A204.1 (cell line): ENCODE data around the gene OR13J1.

ENCODE experiments used
- FAIRE-seq: peaks from 2 replicates; lab custom pipeline; 2012; peaks lifted over from hg19 to GRCh38; lab: Jason Lieb, UNC

OR13J1 gene

DNA sequence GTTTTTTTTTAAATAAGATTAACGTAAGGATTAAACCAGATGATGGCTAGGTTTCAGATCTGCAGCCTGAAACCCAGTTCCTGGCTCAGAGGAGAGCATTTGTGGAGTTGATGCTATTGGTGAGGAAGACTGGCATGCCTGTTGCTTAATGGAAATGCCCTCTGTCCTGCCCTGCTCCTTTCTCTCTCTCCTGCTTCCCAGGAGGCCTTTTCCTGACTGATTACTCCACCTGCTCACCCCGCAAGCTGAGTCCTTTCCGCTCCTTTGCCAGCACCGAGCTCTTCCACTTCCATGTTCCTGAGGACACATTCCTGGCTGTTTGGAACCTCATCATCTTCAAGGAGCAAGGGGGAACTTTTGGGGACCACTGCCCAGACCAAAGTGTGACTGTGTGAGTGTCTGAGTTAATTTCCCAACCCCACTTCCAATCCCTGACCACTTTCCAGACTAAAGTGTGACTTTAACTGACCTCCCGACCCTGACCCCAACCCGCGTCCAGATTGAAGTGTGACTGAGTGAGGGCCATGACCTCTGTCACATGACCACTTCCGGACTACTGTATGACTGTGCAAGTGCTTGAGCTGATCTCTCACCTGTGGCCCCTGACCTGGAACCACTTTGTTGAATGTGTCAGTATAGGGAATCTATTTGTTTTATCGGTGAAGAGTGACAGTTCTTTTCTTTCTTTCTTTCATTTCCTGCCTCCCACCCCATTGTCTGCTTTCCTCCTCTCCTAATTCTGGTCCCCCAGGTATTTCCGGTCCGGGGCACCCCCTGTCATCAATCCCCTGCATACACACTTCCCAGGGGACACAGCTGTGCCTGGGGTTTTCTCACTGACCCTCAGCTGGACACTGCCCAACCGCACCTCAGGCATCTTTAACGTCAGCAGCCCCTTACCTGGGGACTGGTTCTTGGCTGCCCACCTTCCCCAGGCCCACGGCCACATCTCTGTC, 35.7 kb downstream of the OR13J1 start:
- FAIRE-seq = no peak

DNA sequence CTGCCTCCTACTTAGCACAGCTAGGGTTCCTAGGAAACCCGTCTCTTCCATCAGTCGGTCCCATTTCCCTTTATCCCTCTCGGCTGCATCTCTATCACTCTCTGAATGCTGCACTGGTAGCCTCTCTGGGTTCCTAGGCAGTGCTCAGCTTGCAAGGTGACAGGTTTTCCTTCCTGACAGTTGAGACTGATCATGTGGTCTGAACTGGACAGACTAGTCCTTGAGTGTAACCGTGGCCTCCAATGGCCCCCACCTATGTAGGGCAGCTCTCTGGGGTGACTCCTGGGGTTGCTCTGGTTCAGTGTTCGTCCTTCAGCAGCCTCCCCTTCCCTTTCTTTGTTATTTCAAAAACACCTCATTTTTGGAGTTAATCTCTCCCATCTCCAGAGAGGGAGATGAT, 37.4 kb downstream of the OR13J1 start:
- FAIRE-seq = no peak

DNA sequence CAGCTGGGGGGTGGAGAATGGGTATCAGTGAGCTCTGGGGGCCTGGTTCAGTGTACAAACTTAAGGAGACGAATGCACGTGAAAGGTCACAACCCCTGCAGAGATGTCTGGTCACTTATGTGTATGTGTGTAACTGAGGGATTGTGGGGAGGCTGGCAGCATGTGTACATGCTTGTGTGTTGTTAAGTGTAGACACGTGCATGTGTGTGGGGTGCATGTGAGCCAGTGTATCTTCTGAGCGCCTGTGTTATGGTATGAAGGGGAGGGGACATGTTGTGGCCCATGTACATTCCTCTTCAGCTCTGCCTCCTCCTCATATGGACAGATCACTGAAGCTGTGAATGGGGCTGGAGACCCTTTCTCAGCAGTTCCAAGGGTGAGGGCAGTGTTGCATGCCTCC, 39.2 kb downstream of the OR13J1 start:
- no peak for FAIRE-seq

DNA sequence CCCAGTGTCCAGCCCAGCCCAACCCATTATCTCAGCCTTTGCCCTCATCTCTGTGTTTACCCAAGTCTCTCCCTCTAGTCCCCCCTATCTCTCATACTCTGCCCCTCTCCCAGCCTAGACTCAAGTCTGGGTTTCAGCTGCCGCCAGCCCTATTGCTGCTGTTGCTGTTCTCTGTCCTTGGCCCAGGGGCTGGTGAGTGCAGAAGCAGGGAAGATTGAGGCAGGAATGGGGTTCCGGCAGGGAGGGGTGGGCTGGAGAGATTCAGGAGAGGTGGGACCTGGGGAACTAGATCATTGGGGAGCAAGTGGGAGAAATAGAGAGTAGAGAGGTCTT, 40.5 kb downstream of the OR13J1 start:
- no peak for FAIRE-seq

DNA sequence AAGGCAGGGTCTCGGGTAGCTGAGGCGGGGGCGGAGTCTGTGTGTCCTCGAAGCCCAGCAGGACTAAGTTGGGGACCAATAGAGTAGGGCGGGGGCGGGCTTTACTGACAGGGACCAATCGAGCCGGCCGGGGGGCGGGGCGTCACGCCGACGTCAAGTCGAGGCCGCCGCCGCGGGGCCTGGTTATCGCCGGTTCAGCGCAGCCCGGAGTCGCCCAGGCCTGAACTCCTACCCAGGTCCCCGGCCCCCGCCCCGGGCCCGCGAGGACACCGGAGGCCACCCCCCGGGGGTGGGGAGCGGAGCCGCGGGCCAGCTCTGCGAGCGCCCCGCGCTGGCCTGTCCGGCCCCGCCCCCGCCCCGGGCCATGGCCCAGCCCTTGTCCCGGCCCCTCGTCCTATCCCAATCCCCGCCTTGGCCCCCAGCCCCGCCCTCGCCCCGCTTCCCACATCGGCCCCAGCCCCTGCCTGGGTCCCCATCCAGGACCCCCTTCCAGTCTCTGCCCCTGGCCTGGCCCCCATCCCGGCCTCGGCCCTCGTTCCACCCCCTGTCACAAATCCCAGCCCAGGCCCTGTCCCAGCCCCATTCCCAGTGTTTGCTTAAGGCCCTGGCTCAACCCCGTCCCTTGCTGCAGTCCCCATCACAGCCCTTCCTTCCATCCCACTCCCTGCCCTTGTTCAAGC, 41.0 kb downstream of the OR13J1 start, which contains the start of gene TMEM8B:
Gene TMEM8B, plus strand, starts transcription at position 145 of the 680 bp plus-strand sequence. Its CDS starts 220 bp downstream, at position 365.
- FAIRE-seq = no peak

DNA sequence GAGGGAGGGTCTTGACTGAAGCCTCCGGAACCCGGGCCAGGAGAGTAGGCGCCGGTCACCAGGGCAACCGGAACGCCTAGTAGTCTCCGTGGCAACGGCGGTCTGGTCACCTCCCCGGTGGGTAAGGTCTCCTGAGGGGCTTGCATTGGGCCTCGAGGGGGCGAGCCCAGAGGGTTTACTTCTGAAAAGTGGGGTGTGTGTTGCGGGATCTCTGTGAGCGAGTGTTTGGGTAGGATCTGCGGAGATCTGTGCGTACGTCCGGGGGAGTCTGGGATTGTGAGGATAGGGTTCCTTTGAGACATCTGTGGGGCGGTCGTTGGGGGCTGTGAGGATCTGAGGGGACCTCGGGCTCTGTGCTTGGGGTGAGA, 41.5 kb downstream of the OR13J1 start, which contains the start of gene FAM221B:
Gene FAM221B, minus strand, starts transcription at position 17 of the 368 bp plus-strand sequence. CDS start 2,571 bp downstream, outside the sequence.
- no peak for FAIRE-seq

DNA sequence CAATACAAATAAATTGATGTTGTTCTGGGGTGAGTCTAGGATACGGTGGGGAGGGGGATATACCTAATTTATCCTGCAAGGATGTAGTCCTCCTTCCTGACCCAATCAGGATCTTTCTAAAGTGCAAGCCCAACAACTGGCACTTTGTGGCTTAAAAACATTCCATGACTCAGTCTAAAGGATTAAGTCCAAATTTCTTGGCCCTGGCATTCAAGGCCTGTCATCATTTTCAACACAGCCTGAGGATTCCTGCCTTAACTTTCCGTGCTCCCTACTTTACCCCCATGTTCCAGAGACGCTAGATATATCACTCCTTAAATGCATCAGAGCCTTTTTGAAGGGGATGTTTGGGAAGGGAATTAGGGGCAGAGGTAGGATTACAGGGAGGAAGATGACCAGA, 42.7 kb downstream of the OR13J1 start:
- FAIRE-seq = no peak

DNA sequence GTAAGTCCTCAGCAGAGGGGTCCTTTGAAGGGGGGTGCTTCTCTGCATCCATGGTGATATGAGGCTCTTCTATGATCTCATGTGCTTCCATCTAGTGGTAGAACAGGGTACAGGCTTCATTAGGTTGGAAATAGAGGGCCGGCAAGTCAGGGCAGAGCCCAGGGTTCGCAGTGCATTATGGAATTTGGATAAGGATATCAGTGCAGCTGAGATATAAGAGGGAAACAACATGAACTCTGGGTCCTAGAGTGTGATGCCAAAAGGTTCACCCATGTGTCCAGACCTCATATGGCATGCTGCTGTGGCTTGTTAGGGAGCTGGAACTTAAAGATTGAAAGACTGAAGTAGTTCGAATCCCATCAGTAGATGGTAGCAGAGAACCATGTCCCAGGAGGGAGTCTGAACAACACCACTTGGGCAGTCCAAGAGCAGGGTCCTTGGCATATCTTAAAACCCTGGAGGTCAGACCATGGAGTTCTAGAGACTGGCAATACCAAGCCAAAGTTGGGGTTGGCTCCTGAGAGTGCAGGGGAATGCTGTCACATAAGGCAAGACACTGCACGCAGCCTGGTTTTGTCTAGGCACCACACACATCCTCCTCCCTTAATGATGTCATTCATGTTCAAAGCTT, 44.0 kb downstream of the OR13J1 start:
- FAIRE-seq = no peak

DNA sequence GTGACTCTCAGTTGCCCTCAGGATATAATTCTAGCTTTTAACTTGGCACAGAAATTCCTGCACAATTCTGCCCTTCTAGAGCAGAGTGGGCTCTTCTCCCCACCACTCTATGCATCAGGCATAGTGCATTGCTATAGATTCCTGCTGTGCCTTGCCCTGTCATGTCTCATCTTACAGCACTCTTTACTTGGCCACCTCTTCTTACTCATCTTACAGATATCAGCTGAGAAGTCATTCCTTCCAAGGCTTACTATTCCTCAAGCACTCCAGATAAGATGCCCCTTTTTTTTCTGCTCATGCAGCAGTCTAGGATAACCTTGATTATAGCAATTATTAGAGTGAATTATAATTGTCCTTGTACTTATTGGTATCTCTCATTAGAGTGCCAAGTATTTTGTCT, 47.3 kb downstream of the OR13J1 start:
- FAIRE-seq = no peak

DNA sequence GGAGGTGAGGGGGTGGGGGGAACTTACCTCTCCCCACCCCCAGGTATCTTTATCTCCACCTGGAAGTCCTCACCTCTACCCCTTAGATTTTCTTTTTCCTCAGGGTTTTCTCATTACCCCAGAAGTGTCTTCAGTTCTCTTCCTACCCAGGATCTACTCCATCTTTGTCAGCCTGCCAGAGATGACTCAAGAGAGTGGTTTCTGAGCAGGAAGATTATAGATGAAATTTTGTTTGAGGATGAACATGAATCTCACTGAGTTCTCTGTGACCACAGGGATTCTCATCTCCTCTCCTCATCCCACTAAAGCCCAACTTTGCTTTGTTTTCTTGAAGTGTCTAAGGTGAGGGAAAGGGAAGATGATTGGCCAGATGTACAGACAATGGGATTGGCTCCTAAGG, 50.1 kb downstream of the OR13J1 start:
- no peak for FAIRE-seq
